HG02759 (cell line): Measurements from ENCODE around the gene MAGEA2.
"Not testable (repeated sequence)": the region's sequence is repeated elsewhere in the genome, so short reads cannot be mapped to it uniquely, and the experiment has no call there.

ENCODE experiments used
- ATAC-seq: cut with Tn5 transposase; IDR thresholded peaks from one replicate; pipeline ENCODE4 v1.9.1; 2021; ENCODE audit warnings: mild to moderate bottlenecking, moderate library complexity; ENCODE audit not compliant: unreplicated experiment

The MAGEA2 gene

GRCh38 chrX:152753686-152754650, at the start of gene MAGEA2:
MAGEA2 (minus strand) TSS chrX:152753842; CDS start chrX:152751363, 2,479 bp downstream.
- not testable (repeated sequence) for ATAC-seq

GRCh38 chrX:152798945-152799344, 45.3 kb upstream of the MAGEA2 start:
- no peak for ATAC-seq

GRCh38 chrX:152787062-152787461, 33.4 kb upstream of the MAGEA2 start:
- peak; percentile 85 for ATAC-seq

DNA sequence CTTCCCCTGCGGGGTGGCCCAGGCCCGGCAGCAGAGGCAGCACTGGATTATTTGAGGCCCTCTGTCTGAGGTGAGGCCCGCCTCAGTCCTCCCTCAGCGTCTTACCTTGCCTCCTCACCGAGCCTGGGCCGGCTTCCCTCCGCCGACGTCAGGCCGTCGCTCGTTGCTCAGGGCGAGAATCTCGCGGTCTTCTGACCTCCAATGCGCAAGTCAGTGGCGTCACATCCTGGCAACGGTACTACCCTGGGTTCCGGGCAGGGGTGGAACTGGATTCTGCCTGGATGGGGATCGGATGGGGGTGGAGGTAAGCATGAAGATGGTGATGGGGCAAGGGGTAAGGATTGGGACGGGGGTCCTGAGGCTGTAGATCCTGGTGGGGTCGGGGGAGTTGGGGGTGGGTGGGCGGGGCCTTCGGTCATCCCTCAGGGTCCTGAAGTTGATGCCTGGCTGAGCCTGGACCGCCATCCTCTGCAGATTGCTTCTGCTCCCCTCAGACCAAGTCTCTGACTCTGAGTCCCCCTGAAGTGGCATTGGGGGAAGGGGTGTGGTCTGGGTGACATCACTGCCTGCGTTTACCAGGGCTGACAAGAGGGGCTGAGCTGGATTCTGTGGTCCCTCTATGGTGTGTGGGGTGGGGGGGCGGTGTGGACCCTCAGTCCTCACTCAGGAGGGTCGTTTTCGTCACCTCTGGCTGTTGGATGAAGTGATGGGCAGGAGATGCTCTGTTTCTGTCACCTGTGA, 16.1 kb upstream of the MAGEA2 start, which contains the start of gene MAGEA6:
MAGEA6 (minus strand) TSS at position 141 of the 741 bp plus-strand sequence. CDS start 2,039 bp downstream, outside the sequence.
- ATAC-seq = not testable (repeated sequence)

DNA sequence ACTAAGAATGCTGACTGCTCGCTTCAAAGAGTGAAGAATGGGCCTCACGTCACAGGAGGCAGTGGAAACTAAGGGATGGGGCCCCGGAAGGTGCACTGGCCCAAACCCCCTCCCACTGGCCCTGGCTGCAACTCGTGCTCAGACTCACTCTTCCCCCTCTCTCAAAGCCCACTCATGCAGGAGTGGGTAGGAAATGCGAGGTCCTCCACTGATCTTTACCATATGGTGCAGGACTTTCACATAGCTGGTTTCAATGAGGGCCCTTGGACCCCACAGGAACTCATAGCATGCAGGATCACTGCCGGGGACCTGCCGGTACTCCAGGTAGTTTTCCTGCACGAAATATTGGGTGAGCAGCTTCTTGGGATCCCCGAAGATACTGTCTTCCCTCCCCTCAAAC, 12.9 kb upstream of the MAGEA2 start:
- not testable (repeated sequence) for ATAC-seq

DNA sequence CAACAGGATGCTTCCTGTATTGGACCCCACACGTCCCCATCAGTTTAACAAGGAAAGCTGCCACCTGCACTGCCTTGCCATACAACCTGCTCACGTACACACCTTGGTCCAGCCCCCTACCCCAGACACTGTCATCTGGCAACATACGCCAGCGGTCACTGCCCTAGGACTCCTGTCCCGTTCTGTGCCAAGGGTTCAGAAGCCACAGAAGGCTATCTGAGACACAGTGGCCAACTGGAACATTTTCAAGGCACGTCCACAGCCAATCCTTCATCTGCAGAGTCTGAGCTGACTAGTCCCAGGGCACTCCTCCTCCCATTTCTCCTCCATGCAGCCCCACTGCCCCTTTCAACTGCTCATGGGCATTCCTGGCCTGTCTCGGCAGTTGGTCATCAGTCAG, 7.9 kb upstream of the MAGEA2 start:
- not testable (repeated sequence) for ATAC-seq

GRCh38 chrX:152759544-152759943, 5.9 kb upstream of the MAGEA2 start:
- ATAC-seq = not testable (repeated sequence)

GRCh38 chrX:152758918-152759317, 5.3 kb upstream of the MAGEA2 start, which contains the start of gene CSAG3:
CSAG3 (plus strand) TSS chrX:152759218.
- not testable (repeated sequence) for ATAC-seq

DNA sequence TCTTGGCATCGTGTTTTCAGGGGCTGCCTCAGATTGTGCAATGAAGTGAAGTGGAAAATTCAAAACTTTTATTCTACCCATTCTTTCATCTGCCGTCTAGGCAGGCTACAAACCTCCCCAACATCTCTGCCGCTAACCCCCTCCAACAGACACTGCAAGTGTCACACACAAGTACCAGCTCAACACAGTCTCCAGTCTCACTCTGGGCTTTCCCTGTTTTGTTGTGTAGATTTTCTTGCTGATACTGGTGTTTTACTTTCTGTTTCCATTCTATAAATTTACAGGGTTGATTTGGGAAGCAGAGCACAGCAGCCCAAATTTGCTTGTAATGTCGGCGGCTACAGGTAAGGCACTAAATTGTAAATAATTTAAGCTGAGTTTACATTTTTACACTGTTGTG, 1.2 kb upstream of the MAGEA2 start:
- not testable (repeated sequence) for ATAC-seq

DNA sequence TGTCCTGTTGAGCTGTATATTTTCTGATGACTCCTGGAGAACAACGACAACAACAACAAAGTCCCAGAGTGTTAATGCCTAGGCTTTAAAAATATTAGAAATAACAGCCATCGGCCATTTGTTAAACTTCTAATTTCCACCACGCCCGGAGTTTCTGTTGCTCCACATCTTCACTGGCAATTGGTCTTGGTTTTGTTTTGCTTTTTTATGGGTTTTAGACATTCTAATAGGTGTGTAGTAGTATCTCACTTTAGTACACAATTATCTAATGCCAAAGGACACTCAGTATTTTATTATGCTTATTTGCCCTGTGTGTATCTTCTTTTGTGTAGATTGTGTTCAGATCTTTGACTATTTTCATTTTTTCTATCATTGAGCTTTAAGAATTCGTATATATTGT, 15.1 kb downstream of the MAGEA2 start:
- no peak for ATAC-seq

- not testable (repeated sequence) for ATAC-seq
Measured at GRCh38 chrX:152736528-152736927, 17.1 kb downstream of the MAGEA2 start.

DNA sequence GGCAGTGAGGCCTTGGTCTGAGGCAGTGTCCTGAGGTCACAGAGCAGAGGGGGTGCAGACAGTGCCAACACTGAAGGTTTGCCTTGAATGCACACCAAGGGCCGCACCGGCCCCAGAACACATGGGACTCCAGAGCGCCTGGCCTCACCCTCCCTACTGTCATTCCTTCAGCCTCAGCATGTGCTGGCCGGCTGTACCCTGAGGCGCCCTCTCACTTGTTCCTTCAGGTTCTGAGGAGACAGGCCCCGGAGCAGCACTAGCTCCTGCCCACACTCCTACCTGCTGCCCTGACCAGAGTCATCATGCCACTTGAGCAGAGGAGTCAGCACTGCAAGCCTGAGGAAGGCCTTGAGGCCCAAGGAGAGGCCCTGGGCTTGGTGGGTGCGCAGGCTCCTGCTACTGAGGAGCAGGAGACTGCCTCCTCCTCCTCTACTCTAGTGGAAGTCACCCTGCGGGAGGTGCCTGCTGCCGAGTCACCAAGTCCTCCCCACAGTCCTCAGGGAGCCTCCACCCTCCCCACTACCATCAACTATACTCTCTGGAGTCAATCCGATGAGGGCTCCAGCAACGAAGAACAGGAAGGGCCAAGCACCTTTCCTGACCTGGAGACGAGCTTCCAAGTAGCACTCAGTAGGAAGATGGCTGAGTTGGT, 17.7 kb downstream of the MAGEA2 start:
- ATAC-seq = no peak

DNA sequence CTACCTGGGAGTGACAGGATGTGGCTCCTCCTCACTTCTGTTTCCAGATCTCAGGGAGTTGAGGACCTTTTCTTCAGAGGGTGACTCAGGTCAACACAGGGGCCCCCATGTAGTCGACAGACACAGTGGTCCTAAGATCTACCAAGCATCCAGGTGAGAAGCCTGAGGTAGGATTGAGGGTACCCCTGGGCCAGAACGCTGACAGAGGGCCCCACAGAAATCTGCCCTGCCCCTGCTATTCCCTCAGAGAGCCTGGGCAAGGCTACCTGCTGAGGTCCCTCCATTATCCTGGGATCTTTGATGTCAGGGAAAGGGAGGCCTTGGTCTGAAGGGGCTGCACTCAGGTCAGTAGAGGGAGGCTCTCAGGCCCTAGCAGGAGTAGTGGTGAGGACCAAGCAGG, 18.5 kb downstream of the MAGEA2 start:
- no peak for ATAC-seq

- ATAC-seq = not testable (repeated sequence)
Measured at GRCh38 chrX:152734143-152734858, 19.3 kb downstream of the MAGEA2 start.

DNA sequence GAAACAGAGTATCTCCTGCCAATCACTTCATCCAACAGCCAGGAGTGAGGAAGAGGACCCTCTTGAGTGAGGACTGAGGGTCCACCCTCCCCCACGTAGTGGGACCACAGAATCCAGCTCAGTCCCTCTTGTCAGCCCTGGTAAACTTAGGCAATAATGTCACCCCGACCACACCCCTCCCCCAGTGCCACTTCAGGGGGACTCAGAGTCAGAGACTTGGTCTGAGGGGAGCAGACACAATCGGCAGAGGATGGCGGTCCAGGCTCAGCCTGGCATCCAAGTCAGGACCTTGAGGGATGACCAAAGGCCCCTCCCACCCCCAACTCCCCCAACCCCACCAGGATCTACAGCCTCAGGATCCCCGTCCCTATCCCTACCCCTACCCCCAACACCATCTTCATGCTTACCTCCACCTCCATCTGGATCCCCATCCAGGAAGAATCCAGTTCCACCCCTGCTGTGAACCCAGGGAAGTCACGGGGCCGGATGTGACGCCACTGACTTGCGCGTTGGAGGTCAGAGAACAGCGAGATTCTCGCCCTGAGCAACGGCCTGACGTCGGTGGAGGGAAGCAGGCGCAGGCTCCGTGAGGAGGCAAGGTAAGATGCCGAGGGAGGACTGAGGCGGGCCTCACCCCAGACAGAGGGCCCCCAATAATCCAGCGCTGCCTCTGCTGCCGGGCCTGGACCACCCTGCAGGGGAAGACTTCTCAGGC, 20.2 kb downstream of the MAGEA2 start, which contains the start of the genes CSAG1 and MAGEA12:
CSAG1 (minus strand) TSS at position 461 of the 715 bp plus-strand sequence. CDS start 1,261 bp downstream, outside the sequence.
MAGEA12 (plus strand) TSS at position 497 of the 715 bp plus-strand sequence. CDS start 2,405 bp downstream, outside the sequence.
- no peak for ATAC-seq

DNA sequence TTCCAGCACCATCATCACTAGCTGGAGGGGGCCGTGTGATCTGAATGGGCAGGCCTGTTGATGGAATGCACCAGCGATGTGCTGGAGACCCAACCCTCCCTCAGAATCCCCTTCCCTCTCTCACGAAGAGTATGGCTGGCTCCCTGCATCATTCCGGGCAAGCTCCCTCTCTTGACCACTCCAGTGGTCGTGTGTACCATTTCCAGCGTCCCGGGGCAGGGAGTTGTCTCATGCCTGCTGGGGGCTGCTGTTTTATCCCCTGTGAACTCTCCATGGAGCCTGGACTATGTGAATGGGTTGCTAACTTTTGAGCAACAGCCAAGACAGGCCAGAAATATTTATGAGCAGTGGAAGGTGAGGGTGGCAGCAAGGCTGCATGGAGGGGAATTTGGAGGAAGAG, 28.2 kb downstream of the MAGEA2 start:
- ATAC-seq = no peak

DNA sequence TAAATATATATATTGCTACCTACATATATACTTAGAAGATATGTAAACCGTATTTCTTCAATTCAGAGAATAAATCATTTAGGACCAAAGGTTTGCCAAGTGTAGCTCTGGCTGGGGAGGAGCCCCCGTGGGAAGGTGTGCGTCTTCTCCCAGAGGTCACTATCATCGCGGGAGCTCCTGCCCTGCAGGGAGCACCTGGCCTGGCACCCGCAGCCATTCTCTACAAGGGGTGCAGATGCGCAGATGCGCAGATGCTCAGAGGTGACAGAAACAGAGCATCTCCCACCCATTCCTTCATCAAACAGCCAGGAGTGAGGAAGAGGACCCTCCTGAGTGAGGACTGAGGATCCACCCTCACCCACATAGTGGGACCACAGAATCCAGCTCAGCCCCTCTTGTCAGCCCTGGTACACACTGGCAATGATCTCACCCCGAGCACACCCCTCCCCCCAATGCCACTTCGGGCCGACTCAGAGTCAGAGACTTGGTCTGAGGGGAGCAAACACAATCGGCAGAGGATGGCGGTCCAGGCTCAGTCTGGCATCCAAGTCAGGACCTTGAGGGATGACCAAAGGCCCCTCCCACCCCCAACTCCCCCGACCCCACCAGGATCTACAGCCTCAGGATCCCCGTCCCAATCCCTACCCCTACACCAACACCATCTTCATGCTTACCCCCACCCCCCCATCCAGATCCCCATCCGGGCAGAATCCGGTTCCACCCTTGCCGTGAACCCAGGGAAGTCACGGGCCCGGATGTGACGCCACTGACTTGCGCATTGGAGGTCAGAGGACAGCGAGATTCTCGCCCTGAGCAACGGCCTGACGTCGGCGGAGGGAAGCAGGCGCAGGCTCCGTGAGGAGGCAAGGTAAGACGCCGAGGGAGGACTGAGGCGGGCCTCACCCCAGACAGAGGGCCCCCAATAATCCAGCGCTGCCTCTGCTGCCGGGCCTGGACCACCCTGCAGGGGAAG, 39.5 kb downstream of the MAGEA2 start, which contains the start of gene MAGEA2B:
MAGEA2B (plus strand) TSS at position 814 of the 973 bp plus-strand sequence. CDS start 2,479 bp downstream, outside the sequence.
- ATAC-seq = not testable (repeated sequence)

DNA sequence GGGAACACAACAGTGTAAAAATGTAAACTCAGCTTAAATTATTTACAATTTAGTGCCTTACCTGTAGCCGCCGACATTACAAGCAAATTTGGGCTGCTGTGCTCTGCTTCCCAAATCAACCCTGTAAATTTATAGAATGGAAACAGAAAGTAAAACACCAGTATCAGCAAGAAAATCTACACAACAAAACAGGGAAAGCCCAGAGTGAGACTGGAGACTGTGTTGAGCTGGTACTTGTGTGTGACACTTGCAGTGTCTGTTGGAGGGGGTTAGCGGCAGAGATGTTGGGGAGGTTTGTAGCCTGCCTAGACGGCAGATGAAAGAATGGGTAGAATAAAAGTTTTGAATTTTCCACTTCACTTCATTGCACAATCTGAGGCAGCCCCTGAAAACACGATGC, 40.4 kb downstream of the MAGEA2 start:
- not testable (repeated sequence) for ATAC-seq
